GM12873 (cell line): ENCODE measurements around the gene FHOD3.

Experiments used
- TF ChIP-seq, protein P1 (sequence below): IDR thresholded peaks from 2 replicates; pipeline ENCODE4 v1.5.1; 2012; ENCODE audit warnings: low read depth, mild to moderate bottlenecking, moderate library complexity, low read length, control low read depth; ENCODE audit not compliant: insufficient read depth; ENCODE audit errors: missing control alignments

FHOD3 gene

DNA sequence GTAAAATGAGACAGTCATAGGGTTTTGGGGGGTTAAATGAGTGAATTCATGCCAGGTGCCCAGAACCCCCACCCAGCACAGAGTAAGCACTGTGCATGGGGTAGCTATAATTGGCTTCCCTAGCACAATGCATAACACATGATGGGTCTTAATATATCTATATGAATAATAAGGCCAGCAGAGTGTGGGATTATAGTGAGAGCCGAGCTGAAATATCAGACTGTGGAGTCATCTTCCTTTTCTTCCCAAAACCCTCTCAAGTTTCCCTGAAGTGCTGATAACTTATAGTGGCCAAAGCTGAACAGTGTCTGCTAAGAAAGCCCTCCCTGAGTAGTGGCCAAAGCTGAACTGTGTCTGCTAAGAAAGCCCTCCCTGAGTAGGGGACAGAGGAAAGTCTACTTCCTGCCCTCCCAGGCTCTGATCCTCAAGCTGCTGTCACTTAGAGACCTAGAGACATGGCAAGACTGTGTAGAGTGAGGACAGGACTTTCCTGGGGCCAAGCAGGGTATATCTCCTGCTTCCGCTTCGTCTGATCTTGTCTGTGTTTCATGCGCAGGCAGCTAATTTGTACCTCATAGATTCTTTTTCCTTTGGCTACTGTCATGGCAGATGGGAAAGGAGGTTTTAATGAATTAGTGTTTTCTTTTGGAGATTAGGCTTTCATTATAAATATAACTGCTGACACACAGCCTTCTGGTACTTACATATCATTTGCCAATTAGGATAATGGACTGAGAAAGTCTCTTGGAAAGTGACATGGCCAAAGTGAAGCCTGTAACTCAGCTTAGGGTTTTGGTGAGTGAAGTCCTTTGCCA lies 94.9 kb downstream of the FHOD3 start:
- TF ChIP-seq, protein P1, sequence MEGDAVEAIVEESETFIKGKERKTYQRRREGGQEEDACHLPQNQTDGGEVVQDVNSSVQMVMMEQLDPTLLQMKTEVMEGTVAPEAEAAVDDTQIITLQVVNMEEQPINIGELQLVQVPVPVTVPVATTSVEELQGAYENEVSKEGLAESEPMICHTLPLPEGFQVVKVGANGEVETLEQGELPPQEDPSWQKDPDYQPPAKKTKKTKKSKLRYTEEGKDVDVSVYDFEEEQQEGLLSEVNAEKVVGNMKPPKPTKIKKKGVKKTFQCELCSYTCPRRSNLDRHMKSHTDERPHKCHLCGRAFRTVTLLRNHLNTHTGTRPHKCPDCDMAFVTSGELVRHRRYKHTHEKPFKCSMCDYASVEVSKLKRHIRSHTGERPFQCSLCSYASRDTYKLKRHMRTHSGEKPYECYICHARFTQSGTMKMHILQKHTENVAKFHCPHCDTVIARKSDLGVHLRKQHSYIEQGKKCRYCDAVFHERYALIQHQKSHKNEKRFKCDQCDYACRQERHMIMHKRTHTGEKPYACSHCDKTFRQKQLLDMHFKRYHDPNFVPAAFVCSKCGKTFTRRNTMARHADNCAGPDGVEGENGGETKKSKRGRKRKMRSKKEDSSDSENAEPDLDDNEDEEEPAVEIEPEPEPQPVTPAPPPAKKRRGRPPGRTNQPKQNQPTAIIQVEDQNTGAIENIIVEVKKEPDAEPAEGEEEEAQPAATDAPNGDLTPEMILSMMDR = no peak

DNA sequence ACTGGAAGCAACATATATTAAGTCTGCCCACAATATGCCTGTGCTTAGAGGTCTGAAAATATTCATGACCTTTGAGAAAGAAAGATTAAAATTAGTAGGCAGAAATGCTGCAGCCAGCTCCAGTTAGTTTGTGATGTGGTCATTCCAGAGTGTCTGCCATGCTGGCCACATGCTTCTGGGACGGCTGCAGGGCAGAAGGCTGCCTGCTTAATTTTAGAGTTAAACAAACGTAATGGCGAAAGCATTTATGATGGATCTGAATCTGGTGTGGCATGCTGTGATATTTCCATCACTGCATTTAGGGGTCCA lies 95.4 kb downstream of the FHOD3 start:
- TF ChIP-seq, protein P1 = no peak

DNA sequence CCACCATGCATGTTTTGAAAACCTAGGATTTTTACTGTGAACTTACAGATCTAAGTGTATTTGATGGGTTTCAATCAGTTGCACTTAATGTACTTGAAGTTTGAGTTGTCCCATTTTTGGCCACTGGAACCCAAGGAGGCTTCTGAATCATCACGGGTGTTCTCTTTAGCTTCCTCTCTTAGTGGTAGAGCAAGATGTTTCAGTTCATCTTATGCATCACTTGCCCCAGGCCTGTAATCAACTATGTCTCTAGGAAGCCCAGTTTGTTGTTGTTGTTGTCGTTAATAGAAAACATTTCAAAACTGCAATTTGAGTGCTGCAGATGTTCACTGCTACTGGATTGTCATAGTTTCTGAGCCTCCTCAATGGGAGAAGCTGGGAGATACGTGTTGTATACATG lies 97.0 kb downstream of the FHOD3 start:
- TF ChIP-seq, protein P1 = no peak

DNA sequence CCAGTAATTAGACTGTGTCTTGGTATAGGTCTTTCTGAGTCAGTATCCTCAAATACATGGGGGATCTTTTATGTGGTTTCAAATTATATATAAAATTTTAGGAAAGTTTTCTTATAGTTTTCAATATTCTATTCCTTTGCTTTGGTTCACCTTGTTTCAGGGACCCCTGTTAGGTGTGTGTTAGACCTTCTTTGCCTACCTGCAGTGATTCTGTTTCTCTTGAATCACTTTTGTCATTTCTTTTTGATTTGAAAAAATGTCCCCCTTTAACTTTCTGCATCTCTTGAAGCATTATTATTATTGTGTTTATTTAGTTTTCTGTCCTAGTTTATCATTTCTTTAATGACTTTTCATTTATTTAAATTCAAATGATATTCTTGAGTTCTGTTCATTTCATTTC lies 98.7 kb downstream of the FHOD3 start:
- TF ChIP-seq, protein P1 = no peak

GRCh38 chr18:36397033-36397432 lies 99.5 kb downstream of the FHOD3 start:
- TF ChIP-seq, protein P1 = no peak

- TF ChIP-seq, protein P1 = no peak
These were observed 100.9 kb downstream of the FHOD3 start for GRCh38 chr18:36398419-36398818.

GRCh38 chr18:36399055-36399454 lies 101.5 kb downstream of the FHOD3 start:
- TF ChIP-seq, protein P1 = no peak

GRCh38 chr18:36401462-36401861 lies 103.9 kb downstream of the FHOD3 start:
- TF ChIP-seq, protein P1 = no peak
